Dermis microvascular lymphatic vessel endothelial cell (primary cell): ENCODE data around the gene LRCH3. TPM values are rescaled to one million over a fixed set of nuclear protein-coding genes. Genes with fewer than 3 reads are reported as not detected.
"Not testable (repeated sequence)": the region's sequence is repeated elsewhere in the genome, so short reads cannot be mapped to it uniquely, and the experiment has no call there.

ENCODE experiments used
- DNase-seq, 2 donors: peaks; one replicate each; pipeline versions ENCODE4 v3.0.0 to v3.0.0-alpha.2; 2010; ENCODE audit warnings: low read depth in 2 of 2
- total RNA-seq: library from RNA; depleted of rRNA; stranded (reverse); fragments of >200 nt; gene quantifications from 2 replicates; pipeline ENCODE4 v1.2.1, GENCODE V29; 2014

The LRCH3 gene
- total RNA-seq, 1 donor from 2014 or later = 60.5 TPM

GRCh38 chr3:197882586-197882985 lies 91.5 kb downstream of the LRCH3 start:
- no peak for DNase-seq

GRCh38 chr3:197883541-197883940 lies 92.5 kb downstream of the LRCH3 start:
- no peak for DNase-seq

- DNase-seq = not testable (repeated sequence)
Observed at GRCh38 chr3:197884330-197884729, 93.3 kb downstream of the LRCH3 start.

- not testable (repeated sequence) for DNase-seq
Observed at GRCh38 chr3:197886052-197886451, 95.0 kb downstream of the LRCH3 start.

GRCh38 chr3:197887430-197888053 lies 96.5 kb downstream of the LRCH3 start:
- not testable (repeated sequence) for DNase-seq

GRCh38 chr3:197888511-197888910 lies 97.5 kb downstream of the LRCH3 start:
- no peak for DNase-seq

GRCh38 chr3:197889204-197889930 lies 98.3 kb downstream of the LRCH3 start:
- DNase-seq = no peak

GRCh38 chr3:197890693-197891092 lies 99.6 kb downstream of the LRCH3 start:
- DNase-seq = no peak

- DNase-seq = no peak
Observed at GRCh38 chr3:197892162-197892561, 101.1 kb downstream of the LRCH3 start.

GRCh38 chr3:197896421-197896820 lies 105.4 kb downstream of the LRCH3 start:
- no peak for DNase-seq

GRCh38 chr3:197899833-197900478 lies 108.9 kb downstream of the LRCH3 start:
- no peak for DNase-seq

GRCh38 chr3:197901626-197902025 lies 110.6 kb downstream of the LRCH3 start:
- DNase-seq = no peak

GRCh38 chr3:197906023-197906849 lies 115.2 kb downstream of the LRCH3 start:
- peak; percentile 79 to 90 for DNase-seq

GRCh38 chr3:197906850-197907187 lies 115.8 kb downstream of the LRCH3 start:
- no peak for DNase-seq

GRCh38 chr3:197907196-197907595 lies 116.1 kb downstream of the LRCH3 start:
- DNase-seq = no peak

- DNase-seq = not testable (repeated sequence)
Observed at GRCh38 chr3:197908550-197908949, 117.5 kb downstream of the LRCH3 start.

- DNase-seq = no peak
Observed at GRCh38 chr3:197908957-197909701, 118.1 kb downstream of the LRCH3 start.

GRCh38 chr3:197912741-197913476 lies 121.9 kb downstream of the LRCH3 start:
- DNase-seq = no peak

- DNase-seq = no peak
Observed at GRCh38 chr3:197913641-197914380, 122.8 kb downstream of the LRCH3 start.
